GM12878 (cell line): ENCODE data around the gene UBE2M. TPM values are rescaled to one million over a fixed set of nuclear protein-coding genes. Genes with fewer than 3 reads are reported as not detected.
A peak's percentile ranks its signal among the peaks of the same experiment; 100 is the strongest.

Source experiments
- BCL11A ChIP-seq: IDR thresholded peaks from 2 replicates; pipeline ENCODE4 v1.6.1; 2011; ENCODE audit warnings: low read depth, low read length
- BHLHE40 ChIP-seq, 2 experiments: fragments of 450-650 bp in 1 of 2; IDR thresholded peaks; 2 replicates each; pipeline ENCODE4 v1.6.1; 2011 to 2017; ENCODE audit warnings: low read depth in 2 of 2, borderline replicate concordance in 1 of 2, improper control_type of control experiment in 1 of 2, low read length in 1 of 2, mild to moderate bottlenecking in 1 of 2
- CREB1 ChIP-seq: IDR thresholded peaks from 2 replicates; pipeline ENCODE4 v1.6.1; 2012; ENCODE audit warnings: low read depth, mild to moderate bottlenecking, inconsistent platforms
- MYB ChIP-seq: fragments of 150-350 bp; IDR thresholded peaks from 2 replicates; pipeline ENCODE4 v1.6.1; 2014; ENCODE audit warnings: mild to moderate bottlenecking, low read depth, low read length, borderline replicate concordance
- NFYB ChIP-seq: IDR thresholded peaks from 2 replicates; pipeline ENCODE4 v1.6.1; 2011; ENCODE audit warnings: low read depth, mild to moderate bottlenecking, low read length, improper control_type of control experiment, moderate library complexity; ENCODE audit not compliant: insufficient read depth
- NR2C1 ChIP-seq: fragments of 450-650 bp; IDR thresholded peaks from 2 replicates; pipeline ENCODE4 v1.6.1; 2017; ENCODE audit warnings: antibody characterized with exemption, mild to moderate bottlenecking, moderate library complexity
- RAD51 ChIP-seq: fragments of 450-650 bp; IDR thresholded peaks from 2 replicates; pipeline ENCODE4 v1.6.1; 2016; ENCODE audit warnings: moderate library complexity, mild to moderate bottlenecking, inconsistent platforms
- RFX5 ChIP-seq: IDR thresholded peaks from 2 replicates; pipeline ENCODE4 v1.6.1; 2011; ENCODE audit warnings: low read depth, low read length, improper control_type of control experiment
- SIN3A ChIP-seq: IDR thresholded peaks from 2 replicates; pipeline ENCODE4 v1.6.1; 2012; ENCODE audit warnings: low read depth, low read length, improper control_type of control experiment
- ZNF217 ChIP-seq: fragments of 450-650 bp; IDR thresholded peaks from 2 replicates; pipeline ENCODE4 v1.6.1; 2017; ENCODE audit warnings: antibody characterized with exemption, mild to moderate bottlenecking
- ZZZ3 ChIP-seq: IDR thresholded peaks from 2 replicates; pipeline ENCODE4 v1.6.1; 2011; ENCODE audit warnings: low read depth; ENCODE audit not compliant: control insufficient read depth, insufficient read length
- polyA plus RNA-seq, 11 experiments: library from polyadenylated mRNA; depleted of rRNA in 4 of 11; unstranded in 6 of 11; stranded (reverse) in 5 of 11; fragments of >200 nt; fragmentation: Nextera tagmentation in 4 of 11; fragmentation: Illumina TruSeq in 1 of 11; extraction: Ambion mirVana in 4 of 11; extraction: Trizol in 1 of 11; gene quantifications; 1 replicate in 1 of 11; 2 replicates in 10 of 11; pipeline versions ENCODE4 v1.2.1 to v1.2.3, GENCODE V29; 2011 to 2016; ENCODE audit warnings: inconsistent platforms in 2 of 11, missing spikeins in 2 of 11, low read depth in 1 of 11
- total RNA-seq, 4 experiments: library from RNA; depleted of rRNA in 3 of 4; stranded (reverse); fragments of >200 nt in 3 of 4; fragmentation: Illumina TruSeq in 1 of 4; extraction: Trizol in 1 of 4; gene quantifications; 2 replicates each; pipeline versions ENCODE4 v1.2.1 to v1.2.3, GENCODE V29; 2013 to 2021
- TF ChIP-seq, protein P1 (sequence below): fragments of 450-650 bp; IDR thresholded peaks from 2 replicates; pipeline ENCODE4 v1.6.1; 2017; ENCODE audit warnings: borderline replicate concordance
- TF ChIP-seq, protein P2 (sequence below), 3 experiments: IDR thresholded peaks in 2 of 3; conservative IDR thresholded peaks in 1 of 3; 2 replicates each; pipeline ENCODE4 v1.5.1; 2011; ENCODE audit warnings: low read depth in 3 of 3, low read length in 3 of 3, mild to moderate bottlenecking in 3 of 3, control low read depth in 2 of 3, moderate library complexity in 2 of 3, inconsistent platforms in 1 of 3, mixed read lengths in 1 of 3; ENCODE audit not compliant: control insufficient read depth in 2 of 3, insufficient read depth in 1 of 3; ENCODE audit errors: extremely low read depth in 1 of 3
- TF ChIP-seq, protein P3 (sequence below): fragments of 450-650 bp; IDR thresholded peaks from 2 replicates; pipeline ENCODE4 v1.6.1; 2014; ENCODE audit warnings: mild to moderate bottlenecking
- TF ChIP-seq, protein P4 (sequence below): fragments of 450-650 bp; formaldehyde crosslinking; IDR thresholded peaks from 2 replicates; pipeline ENCODE4 v1.4.0; 2022; ENCODE audit warnings: mild to moderate bottlenecking, moderate library complexity
- TF ChIP-seq, protein P5 (sequence below): fragments of 450-650 bp; conservative IDR thresholded peaks from 2 replicates; pipeline ENCODE4 v1.6.1; 2017; ENCODE audit warnings: mild to moderate bottlenecking, moderate library complexity

The UBE2M gene
- total and polyA plus RNA-seq, 10 of the 15 experiments (the other 5 are each of a cell fraction or from before 2014, with no cell fraction given): 1.4 to 105 (median 73.9) TPM

DNA sequence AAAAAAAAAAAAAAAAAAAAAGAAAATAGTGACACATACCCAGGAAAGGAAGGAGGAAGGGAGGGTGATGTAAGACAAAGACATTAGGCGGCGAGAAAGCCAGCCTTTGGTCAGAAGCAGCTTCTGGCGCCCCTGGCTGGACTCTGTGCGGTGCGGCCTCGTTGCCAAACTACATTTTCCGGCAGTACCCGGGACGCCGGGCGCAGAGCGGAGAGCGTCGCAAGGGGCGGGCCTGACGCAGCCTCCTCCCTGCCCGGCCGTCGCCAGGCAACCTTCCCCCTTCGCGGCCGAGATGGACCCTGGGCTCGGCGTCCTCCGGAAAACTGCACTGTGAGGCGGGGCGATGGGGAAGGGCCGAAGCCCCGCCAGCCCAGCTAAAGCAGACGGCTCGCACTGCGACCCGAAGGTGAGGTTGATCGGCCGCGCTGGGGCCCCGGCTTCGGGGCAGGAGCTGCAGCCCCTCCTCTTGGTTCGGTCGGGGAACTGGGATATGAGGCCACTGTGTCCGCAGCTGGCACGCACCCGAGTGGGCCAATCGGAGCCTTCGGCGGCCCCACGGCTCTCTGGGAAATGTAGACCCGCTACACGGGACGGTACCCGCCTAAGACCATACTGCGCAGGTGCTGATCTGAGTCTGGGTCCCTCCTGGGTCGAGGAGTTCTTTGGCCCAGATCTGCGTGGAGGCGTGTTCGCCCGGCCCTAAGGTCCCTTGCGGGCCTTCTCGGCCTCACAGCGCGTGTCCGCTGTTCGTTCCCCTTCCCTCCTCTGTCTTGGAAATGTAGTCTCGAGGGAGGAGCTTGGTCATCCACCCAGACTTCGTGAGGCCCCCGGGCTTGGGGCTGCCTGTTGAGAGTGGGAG is 17.0 kb upstream of the UBE2M start (continued):
- TF ChIP-seq, protein P1, sequence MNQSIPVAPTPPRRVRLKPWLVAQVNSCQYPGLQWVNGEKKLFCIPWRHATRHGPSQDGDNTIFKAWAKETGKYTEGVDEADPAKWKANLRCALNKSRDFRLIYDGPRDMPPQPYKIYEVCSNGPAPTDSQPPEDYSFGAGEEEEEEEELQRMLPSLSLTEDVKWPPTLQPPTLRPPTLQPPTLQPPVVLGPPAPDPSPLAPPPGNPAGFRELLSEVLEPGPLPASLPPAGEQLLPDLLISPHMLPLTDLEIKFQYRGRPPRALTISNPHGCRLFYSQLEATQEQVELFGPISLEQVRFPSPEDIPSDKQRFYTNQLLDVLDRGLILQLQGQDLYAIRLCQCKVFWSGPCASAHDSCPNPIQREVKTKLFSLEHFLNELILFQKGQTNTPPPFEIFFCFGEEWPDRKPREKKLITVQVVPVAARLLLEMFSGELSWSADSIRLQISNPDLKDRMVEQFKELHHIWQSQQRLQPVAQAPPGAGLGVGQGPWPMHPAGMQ: no peak
- no peak for TF ChIP-seq ZNF217
- TF ChIP-seq NR2C1: no peak
- TF ChIP-seq BCL11A: no peak
- TF ChIP-seq, protein P2, sequence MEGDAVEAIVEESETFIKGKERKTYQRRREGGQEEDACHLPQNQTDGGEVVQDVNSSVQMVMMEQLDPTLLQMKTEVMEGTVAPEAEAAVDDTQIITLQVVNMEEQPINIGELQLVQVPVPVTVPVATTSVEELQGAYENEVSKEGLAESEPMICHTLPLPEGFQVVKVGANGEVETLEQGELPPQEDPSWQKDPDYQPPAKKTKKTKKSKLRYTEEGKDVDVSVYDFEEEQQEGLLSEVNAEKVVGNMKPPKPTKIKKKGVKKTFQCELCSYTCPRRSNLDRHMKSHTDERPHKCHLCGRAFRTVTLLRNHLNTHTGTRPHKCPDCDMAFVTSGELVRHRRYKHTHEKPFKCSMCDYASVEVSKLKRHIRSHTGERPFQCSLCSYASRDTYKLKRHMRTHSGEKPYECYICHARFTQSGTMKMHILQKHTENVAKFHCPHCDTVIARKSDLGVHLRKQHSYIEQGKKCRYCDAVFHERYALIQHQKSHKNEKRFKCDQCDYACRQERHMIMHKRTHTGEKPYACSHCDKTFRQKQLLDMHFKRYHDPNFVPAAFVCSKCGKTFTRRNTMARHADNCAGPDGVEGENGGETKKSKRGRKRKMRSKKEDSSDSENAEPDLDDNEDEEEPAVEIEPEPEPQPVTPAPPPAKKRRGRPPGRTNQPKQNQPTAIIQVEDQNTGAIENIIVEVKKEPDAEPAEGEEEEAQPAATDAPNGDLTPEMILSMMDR (IDR thresholded peaks at IDR 0.05 in 2 of 3, conservative IDR thresholded peaks at IDR 0.05 in 1 of 3; ENCODE audit: control insufficient read depth in 2 of 3, extremely low read depth in 1 of 3, insufficient read depth in 1 of 3, low read depth in 3 of 3, low read length in 3 of 3): peak in 2 of 3 experiments; percentile 27; a peak in 2 of 6 replicates
- TF ChIP-seq, protein P3, sequence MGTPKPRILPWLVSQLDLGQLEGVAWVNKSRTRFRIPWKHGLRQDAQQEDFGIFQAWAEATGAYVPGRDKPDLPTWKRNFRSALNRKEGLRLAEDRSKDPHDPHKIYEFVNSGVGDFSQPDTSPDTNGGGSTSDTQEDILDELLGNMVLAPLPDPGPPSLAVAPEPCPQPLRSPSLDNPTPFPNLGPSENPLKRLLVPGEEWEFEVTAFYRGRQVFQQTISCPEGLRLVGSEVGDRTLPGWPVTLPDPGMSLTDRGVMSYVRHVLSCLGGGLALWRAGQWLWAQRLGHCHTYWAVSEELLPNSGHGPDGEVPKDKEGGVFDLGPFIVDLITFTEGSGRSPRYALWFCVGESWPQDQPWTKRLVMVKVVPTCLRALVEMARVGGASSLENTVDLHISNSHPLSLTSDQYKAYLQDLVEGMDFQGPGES: no peak
- no peak for TF ChIP-seq RAD51
- peak; percentile 97 for TF ChIP-seq CREB1
- no peak for TF ChIP-seq MYB
- TF ChIP-seq SIN3A: no peak
- TF ChIP-seq NFYB: peak; percentile 91
- TF ChIP-seq BHLHE40 (IDR thresholded peaks at IDR 0.05; ENCODE audit: borderline replicate concordance in 1 of 2, low read depth in 2 of 2, low read length in 1 of 2): peak; percentile 30 to 87; a peak in 3 of 4 replicates
- no peak for TF ChIP-seq ZZZ3
- TF ChIP-seq, protein P4, sequence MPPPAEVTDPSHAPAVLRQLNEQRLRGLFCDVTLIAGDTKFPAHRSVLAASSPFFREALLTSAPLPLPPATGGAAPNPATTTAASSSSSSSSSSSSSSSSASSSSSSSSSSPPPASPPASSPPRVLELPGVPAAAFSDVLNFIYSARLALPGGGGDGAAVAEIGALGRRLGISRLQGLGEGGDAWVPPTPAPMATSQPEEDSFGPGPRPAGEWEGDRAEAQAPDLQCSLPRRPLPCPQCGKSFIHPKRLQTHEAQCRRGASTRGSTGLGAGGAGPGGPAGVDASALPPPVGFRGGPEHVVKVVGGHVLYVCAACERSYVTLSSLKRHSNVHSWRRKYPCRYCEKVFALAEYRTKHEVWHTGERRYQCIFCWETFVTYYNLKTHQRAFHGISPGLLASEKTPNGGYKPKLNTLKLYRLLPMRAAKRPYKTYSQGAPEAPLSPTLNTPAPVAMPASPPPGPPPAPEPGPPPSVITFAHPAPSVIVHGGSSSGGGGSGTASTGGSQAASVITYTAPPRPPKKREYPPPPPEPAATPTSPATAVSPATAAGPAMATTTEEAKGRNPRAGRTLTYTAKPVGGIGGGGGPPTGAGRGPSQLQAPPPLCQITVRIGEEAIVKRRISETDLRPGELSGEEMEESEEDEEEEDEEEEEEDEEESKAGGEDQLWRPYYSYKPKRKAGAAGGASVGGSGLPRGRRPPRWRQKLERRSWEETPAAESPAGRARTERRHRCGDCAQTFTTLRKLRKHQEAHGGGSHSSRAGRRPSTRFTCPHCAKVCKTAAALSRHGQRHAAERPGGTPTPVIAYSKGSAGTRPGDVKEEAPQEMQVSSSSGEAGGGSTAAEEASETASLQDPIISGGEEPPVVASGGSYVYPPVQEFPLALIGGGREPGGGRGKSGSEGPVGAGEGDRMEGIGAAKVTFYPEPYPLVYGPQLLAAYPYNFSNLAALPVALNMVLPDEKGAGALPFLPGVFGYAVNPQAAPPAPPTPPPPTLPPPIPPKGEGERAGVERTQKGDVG: no peak
- 0 out of 2 replicates have a peak, but pooled peaks have one; percentile 32 for TF ChIP-seq RFX5
- TF ChIP-seq, protein P5, sequence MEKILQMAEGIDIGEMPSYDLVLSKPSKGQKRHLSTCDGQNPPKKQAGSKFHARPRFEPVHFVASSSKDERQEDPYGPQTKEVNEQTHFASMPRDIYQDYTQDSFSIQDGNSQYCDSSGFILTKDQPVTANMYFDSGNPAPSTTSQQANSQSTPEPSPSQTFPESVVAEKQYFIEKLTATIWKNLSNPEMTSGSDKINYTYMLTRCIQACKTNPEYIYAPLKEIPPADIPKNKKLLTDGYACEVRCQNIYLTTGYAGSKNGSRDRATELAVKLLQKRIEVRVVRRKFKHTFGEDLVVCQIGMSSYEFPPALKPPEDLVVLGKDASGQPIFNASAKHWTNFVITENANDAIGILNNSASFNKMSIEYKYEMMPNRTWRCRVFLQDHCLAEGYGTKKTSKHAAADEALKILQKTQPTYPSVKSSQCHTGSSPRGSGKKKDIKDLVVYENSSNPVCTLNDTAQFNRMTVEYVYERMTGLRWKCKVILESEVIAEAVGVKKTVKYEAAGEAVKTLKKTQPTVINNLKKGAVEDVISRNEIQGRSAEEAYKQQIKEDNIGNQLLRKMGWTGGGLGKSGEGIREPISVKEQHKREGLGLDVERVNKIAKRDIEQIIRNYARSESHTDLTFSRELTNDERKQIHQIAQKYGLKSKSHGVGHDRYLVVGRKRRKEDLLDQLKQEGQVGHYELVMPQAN: peak; percentile 83; the same call in 1 of the 2 replicates
